ENCODE data around the gene KRT40. TPM values are rescaled to one million over a fixed set of nuclear protein-coding genes. Genes with fewer than 3 reads are reported as not detected.

KRT40 gene
- total and polyA plus RNA-seq, 10 of the 15 experiments (the other 5 are each of a cell fraction or from before 2014, with no cell fraction given) = not detected

- SMC1A ChIA-PET (ENCODE audit: uncharacterized antibody, unreplicated experiment) = no interaction called here
- Histone ChIP-seq H3K36me3 (ENCODE audit: control insufficient read depth in 2 of 2, insufficient read depth in 2 of 2, low read length in 1 of 2) (no peaks in the 10 kb centered on the region), H3K9me3 (replicated peaks; ENCODE audit: control insufficient read depth, insufficient read depth, low read length) (no peaks in the 10 kb centered on the region), H3K4me1 (ENCODE audit: control insufficient read depth, insufficient read depth, low read length) (no peaks in the 10 kb centered on the region), H3K79me2 (ENCODE audit: control insufficient read depth, insufficient read depth, low read length) (no peaks in the 10 kb centered on the region), H4K20me1 (ENCODE audit: control insufficient read depth, insufficient read depth) (no peaks in the 10 kb centered on the region), H3K9ac (ENCODE audit: control insufficient read depth, insufficient read depth, low read length) (no peak overlapping the region), H3K27me3 (replicated peaks in 1 of 2; ENCODE audit: control insufficient read depth in 2 of 2, insufficient read depth in 2 of 2, low read length in 1 of 2) (no peaks in the 10 kb centered on the region; a peak in 1 of 4 replicates), H3K4me2 (ENCODE audit: control insufficient read depth, insufficient read depth) (no peak overlapping the region), H3K27ac (ENCODE audit: control insufficient read depth, insufficient read depth) (no peak overlapping the region), H2AFZ (ENCODE audit: control insufficient read depth, low read depth, low read length) (no peak overlapping the region), H3K4me3 (no peak overlapping the region)
- DNase-seq (ENCODE audit: low read depth, low spot score) (no peak), ATAC-seq (no peak), FAIRE-seq (no peak)
- TF ChIP-seq ZNF592 (IDR thresholded peaks at IDR 0.05) = no peak
- TF ChIP-seq E4F1 (IDR thresholded peaks at IDR 0.05; ENCODE audit: borderline replicate concordance, partially characterized antibody) = peak; percentile 22
- BruUV-seq (replicated peaks) = no TSS peak
- CTCF ChIA-PET = no interaction called here
- POLR2A ChIA-PET = no interaction called here
- in situ Hi-C loops (cut with MboI) = no loop called here
- WGBS (ENCODE audit: insufficient coverage, insufficient replicate concordance, low lambda C conversion rate, missing lambda C conversion rate) = 2% methylated on average over 3 of the region's 3 CpGs
- RAD21 ChIA-PET (ENCODE audit: unreplicated experiment) = no interaction called here
- intact Hi-C loops (cut with micrococcal nuclease; ENCODE audit: unreplicated experiment) = no loop called here
Observed at GRCh38 chr17:40942553-40942952, 41.6 kb downstream of the KRT40 start.
